OCI-LY3 (cell line): ENCODE results near the gene SMPD2.

Experiments
- CTCF ChIP-seq: fragments of 200-600, 300-600 bp; sonication (generic); IDR thresholded peaks from 2 replicates; pipeline ENCODE4 v1.5.1; 2014; ENCODE audit warnings: antibody characterized with exemption, low read length, low read depth
- EZH2phosphoT487 ChIP-seq: fragments of 200-600 bp; shearing (Covaris generic); IDR thresholded peaks from 2 replicates; pipeline ENCODE4 v1.6.1; 2018; ENCODE audit warnings: antibody characterized with exemption, mixed run types, low read depth

DNA sequence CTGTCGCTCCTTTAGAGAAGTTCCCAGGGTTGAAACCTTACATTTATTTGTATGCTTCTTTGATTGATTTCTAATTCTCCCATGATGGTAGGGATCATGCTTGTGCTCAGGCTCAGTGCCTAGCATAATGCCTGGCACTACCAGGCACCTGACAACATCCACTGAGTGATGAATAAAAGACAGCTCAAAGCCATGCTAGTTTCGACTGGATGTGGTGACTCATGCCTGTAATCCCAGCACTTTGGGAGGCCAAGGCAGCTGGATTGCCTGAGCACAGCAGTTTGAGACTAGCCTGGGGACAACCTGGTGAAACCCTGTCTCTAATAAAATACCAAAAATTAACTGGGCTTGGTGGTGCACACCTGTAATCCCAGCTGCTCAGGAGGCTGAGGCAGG is 46.6 kb upstream of the SMPD2 start:
- no peak for TF ChIP-seq CTCF
- no peak for TF ChIP-seq EZH2phosphoT487
